ENCODE measurements around the gene IZUMO2. TPM values are rescaled to one million over a fixed set of nuclear protein-coding genes. Genes with fewer than 3 reads are reported as not detected.
A peak's percentile ranks its signal among the peaks of the same experiment; 100 is the strongest.

Gene IZUMO2
- total and polyA plus RNA-seq, 9 of the 15 experiments (the other 6 are each of a cell fraction or from before 2014, with no cell fraction given), result not detected

GRCh38 chr19:50159078-50159477, 4.0 kb downstream of the IZUMO2 start:
- DNase-seq (ENCODE audit: extremely low read depth in 1 of 4, low spot score in 3 of 4) (no peak), FAIRE-seq (no peak), ATAC-seq (no peak)
- intact Hi-C loops (cut with micrococcal nuclease) (no loop called here), in situ Hi-C loops (cut with MboI) (no loop called here)
- no peak overlapping the region for H3K9ac ChIP-seq (ENCODE audit: insufficient read depth in 1 of 2, low read depth in 2 of 2, low read length in 2 of 2)
- WGBS (ENCODE audit: insufficient coverage, low coverage, missing lambda C conversion rate), result 0% methylated on average over 2 of the region's 2 CpGs
- ChIA-PET POLR2A (no interaction called here), CTCF (ENCODE audit: low intra/inter-chr PET ratio) (no interaction called here)
- no peak for TF ChIP-seq NEUROD1 (IDR thresholded peaks at IDR 0.05; ENCODE audit: borderline replicate concordance, low read depth, low read length, partially characterized antibody)
- TF ChIP-seq HNRNPLL (IDR thresholded peaks at IDR 0.05; ENCODE audit: low read depth, low read length, poor library complexity, severe bottlenecking), result no peak
- TF ChIP-seq SNIP1 (IDR thresholded peaks at IDR 0.05; ENCODE audit: low read depth), result no peak
- TF ChIP-seq ZNF316 (IDR thresholded peaks at IDR 0.05), result peak; percentile 65
- TF ChIP-seq CBX5 (IDR thresholded peaks at IDR 0.05; ENCODE audit: borderline replicate concordance, low read depth), result no peak
- no peak for TF ChIP-seq IFI16 (CRISPR knock-in tag; IDR thresholded peaks at IDR 0.05)
- no peak for TF ChIP-seq ZEB2 (IDR thresholded peaks at IDR 0.05)
- no peak for TF ChIP-seq POLR2AphosphoS2 (IDR thresholded peaks at IDR 0.05; ENCODE audit: low read length)
- no peak for TF ChIP-seq TBL1XR1 (IDR thresholded peaks at IDR 0.05; ENCODE audit: low read length in 2 of 2)
- TF ChIP-seq MCM3 (IDR thresholded peaks at IDR 0.05), result no peak
- no peak for TF ChIP-seq ASH1L (IDR thresholded peaks at IDR 0.05; ENCODE audit: borderline replicate concordance, low read depth, partially characterized antibody)
- no peak for TF ChIP-seq ZNF224 (CRISPR knock-in tag; IDR thresholded peaks at IDR 0.05)
- TF ChIP-seq FOXA1 (IDR thresholded peaks at IDR 0.05; ENCODE audit: borderline replicate concordance), result no peak
- TF ChIP-seq C11orf30 (IDR thresholded peaks at IDR 0.05; ENCODE audit: low read depth), result peak; percentile 26; the same call in 1 of the 2 replicates
- TF ChIP-seq ELF4 (CRISPR knock-in tag; IDR thresholded peaks at IDR 0.05), result no peak
- no peaks in the 10 kb centered on the region for H3K9me3 ChIP-seq (replicated peaks; ENCODE audit: control insufficient read depth, insufficient read depth, low read depth, low read length)
- H2AFZ ChIP-seq (ENCODE audit: low read depth, low read length), result no peak overlapping the region
- H3K27ac ChIP-seq (ENCODE audit: extremely low read depth, low read depth, low read length), result no peak overlapping the region
- no peak overlapping the region for H3K4me3 ChIP-seq
- H3K79me2 ChIP-seq (ENCODE audit: control insufficient read depth, insufficient read depth, low read length), result no peaks in the 10 kb centered on the region
- H3K36me3 ChIP-seq (ENCODE audit: control insufficient read depth, insufficient read depth, low read length), result no peaks in the 10 kb centered on the region
- H3K27me3 ChIP-seq (ENCODE audit: control insufficient read depth in 2 of 2, insufficient read depth in 2 of 2, low read length in 2 of 2), result peaks cover 0 to 11% of the 10 kb centered on the region in 2 experiments; a peak in 3 of 5 replicates
- H4K20me1 ChIP-seq (replicated peaks; ENCODE audit: control insufficient read depth, insufficient read depth, low read length), result no peaks in the 10 kb centered on the region
- H3K4me2 ChIP-seq (ENCODE audit: insufficient read depth, low read length), result no peak overlapping the region
- no TSS peak for BruUV-seq (replicated peaks)
- H3K4me1 ChIP-seq (replicated peaks in 1 of 2; ENCODE audit: control insufficient read depth in 2 of 2, insufficient read depth in 2 of 2, low read length in 2 of 2), result peaks cover 0 to 7% of the 10 kb centered on the region in 2 experiments; a peak in 2 of 5 replicates
- no peaks in the 10 kb centered on the region for H3K9me1 ChIP-seq (ENCODE audit: control insufficient read depth, insufficient read depth, low read length)
